ENCODE data around the gene GABPB1.

GABPB1 gene

DNA sequence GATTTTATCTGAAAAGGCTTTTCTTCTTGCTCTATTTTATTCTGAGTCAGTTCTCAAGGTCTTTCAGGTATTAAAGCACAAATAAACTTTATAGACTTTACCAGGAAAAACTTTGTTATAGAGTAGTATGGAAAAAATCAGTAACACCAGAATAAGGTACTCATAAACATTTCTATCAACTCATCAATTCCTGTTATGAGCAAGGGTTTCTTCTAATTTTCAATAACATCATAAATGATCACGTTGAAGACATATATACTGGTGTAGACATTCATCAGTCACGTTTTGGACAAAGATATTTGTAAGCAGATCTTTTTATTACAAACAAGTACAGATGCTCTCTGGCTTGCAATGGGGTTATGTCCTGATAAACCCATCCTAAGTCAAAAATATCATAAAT, 79.9 kb downstream of the GABPB1 start:
- H3K9ac ChIP-seq (ENCODE audit: low read length) = no peak overlapping the region
- H3K18ac ChIP-seq (ENCODE audit: low read length) = no peak overlapping the region
- H2BK120ac ChIP-seq (ENCODE audit: low read depth, low read length) = no peak overlapping the region
- H4K8ac ChIP-seq (ENCODE audit: low read depth, low read length) = no peak overlapping the region
- no peaks in the 10 kb centered on the region for H3K79me1 ChIP-seq (ENCODE audit: low read length)
- H3K56ac ChIP-seq (ENCODE audit: low read length) = no peak overlapping the region
- WGBS (ENCODE audit: extremely low coverage, insufficient coverage, low lambda C conversion rate) = no CpG with 5 or more reads among the region's 2 CpGs
- H2BK15ac ChIP-seq (replicated peaks; ENCODE audit: low read depth) = no peak overlapping the region
- no peak overlapping the region for H3K23ac ChIP-seq (ENCODE audit: low read length)
- no peaks in the 10 kb centered on the region for H3K79me2 ChIP-seq (ENCODE audit: control insufficient read depth, insufficient read depth, low read length)
- H3K27me3 ChIP-seq (ENCODE audit: insufficient read depth, low read length, poor library complexity) = no peaks in the 10 kb centered on the region
- no peak for DNase-seq
- no peak overlapping the region for H4K5ac ChIP-seq (ENCODE audit: low read length)
- no peak overlapping the region for H3K4me2 ChIP-seq (ENCODE audit: low read length)
- H3K4me1 ChIP-seq (ENCODE audit: control insufficient read depth, low read depth, low read length) = no peaks in the 10 kb centered on the region
- no peak overlapping the region for H2BK5ac ChIP-seq (ENCODE audit: low read length)
- no peaks in the 10 kb centered on the region for H3K36me3 ChIP-seq (ENCODE audit: control insufficient read depth, insufficient read depth, low read length)
- no peak overlapping the region for H3K27ac ChIP-seq (ENCODE audit: low read depth, low read length)
- H3K4me3 ChIP-seq (ENCODE audit: low read length) = no peak overlapping the region
- no peak overlapping the region for H3K4ac ChIP-seq (ENCODE audit: low read depth, low read length)
- no peak overlapping the region for H2AK5ac ChIP-seq (ENCODE audit: low read length)

- DNase-seq = no peak
- H2BK120ac ChIP-seq (ENCODE audit: low read depth, low read length) = no peak overlapping the region
- no peak overlapping the region for H3K56ac ChIP-seq (ENCODE audit: low read length)
- H3K23ac ChIP-seq (ENCODE audit: low read length) = no peak overlapping the region
- H3K4ac ChIP-seq (ENCODE audit: low read depth, low read length) = no peak overlapping the region
- no peak overlapping the region for H4K5ac ChIP-seq (ENCODE audit: low read length)
- H2BK5ac ChIP-seq (ENCODE audit: low read length) = no peak overlapping the region
- H2AK5ac ChIP-seq (ENCODE audit: low read length) = no peak overlapping the region
- no peaks in the 10 kb centered on the region for H3K79me1 ChIP-seq (ENCODE audit: low read length)
- no peaks in the 10 kb centered on the region for H3K4me1 ChIP-seq (ENCODE audit: control insufficient read depth, low read depth, low read length)
- H3K4me3 ChIP-seq (ENCODE audit: low read length) = no peak overlapping the region
- no peak overlapping the region for H2BK15ac ChIP-seq (replicated peaks; ENCODE audit: low read depth)
- no peak overlapping the region for H3K18ac ChIP-seq (ENCODE audit: low read length)
- H3K27ac ChIP-seq (ENCODE audit: low read depth, low read length) = no peak overlapping the region
- H3K79me2 ChIP-seq (ENCODE audit: control insufficient read depth, insufficient read depth, low read length) = no peaks in the 10 kb centered on the region
- no peaks in the 10 kb centered on the region for H3K27me3 ChIP-seq (ENCODE audit: insufficient read depth, low read length, poor library complexity)
- H3K9ac ChIP-seq (ENCODE audit: low read length) = no peak overlapping the region
- no peak overlapping the region for H3K4me2 ChIP-seq (ENCODE audit: low read length)
- WGBS (ENCODE audit: extremely low coverage, insufficient coverage, low lambda C conversion rate) = no CpG with 5 or more reads among the region's 2 CpGs
- no peak overlapping the region for H4K8ac ChIP-seq (ENCODE audit: low read depth, low read length)
- no peaks in the 10 kb centered on the region for H3K36me3 ChIP-seq (ENCODE audit: control insufficient read depth, insufficient read depth, low read length)
Observed at GRCh38 chr15:50267577-50267976, 87.4 kb downstream of the GABPB1 start.

DNA sequence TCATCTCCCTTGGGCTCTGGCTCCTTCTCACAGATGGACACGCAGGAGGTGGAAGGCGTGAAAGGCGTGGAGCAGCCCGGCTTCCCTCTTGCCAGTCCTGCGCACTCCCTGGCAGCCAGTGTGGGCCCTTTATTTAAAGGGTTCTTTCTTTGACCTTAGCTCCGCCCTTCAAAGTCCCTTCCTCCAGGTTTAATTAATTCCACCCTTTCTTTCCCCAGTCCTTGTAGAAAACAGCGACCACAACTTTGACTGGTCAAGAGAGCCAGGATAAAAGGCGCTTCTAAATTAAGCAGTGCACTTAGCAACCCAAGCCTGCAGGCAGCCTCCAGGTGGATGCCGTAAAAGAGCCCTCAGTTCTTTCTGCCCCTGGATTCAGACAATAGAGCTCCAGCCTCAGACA, 89.4 kb downstream of the GABPB1 start, which contains the start of gene HDC:
HDC (minus strand) TSS at position 107 of the 400 bp plus-strand sequence; CDS start at position 4, 103 bp downstream.
- Histone ChIP-seq H2BK15ac (replicated peaks; ENCODE audit: low read depth) (no peak within 1 kb of the TSS), H3K79me2 (ENCODE audit: control insufficient read depth, insufficient read depth, low read length) (no peaks in the 10 kb centered on the region), H4K8ac (ENCODE audit: low read depth, low read length) (no peak within 1 kb of the TSS), H3K4me3 (ENCODE audit: low read length) (no peak within 1 kb of the TSS), H3K56ac (ENCODE audit: low read length) (no peak within 1 kb of the TSS), H3K4ac (ENCODE audit: low read depth, low read length) (no peak within 1 kb of the TSS), H2BK120ac (ENCODE audit: low read depth, low read length) (no peak within 1 kb of the TSS), H3K23ac (ENCODE audit: low read length) (no peak within 1 kb of the TSS), H4K5ac (ENCODE audit: low read length) (no peak within 1 kb of the TSS), H3K4me2 (ENCODE audit: low read length) (no peak within 1 kb of the TSS), H2AK5ac (ENCODE audit: low read length) (no peak within 1 kb of the TSS), H3K36me3 (ENCODE audit: control insufficient read depth, insufficient read depth, low read length) (no peaks in the 10 kb centered on the region), H3K27me3 (ENCODE audit: insufficient read depth, low read length, poor library complexity) (no peaks in the 10 kb centered on the region), H3K9ac (ENCODE audit: low read length) (no peak within 1 kb of the TSS), H3K27ac (ENCODE audit: low read depth, low read length) (no peak within 1 kb of the TSS), H2BK5ac (ENCODE audit: low read length) (no peak within 1 kb of the TSS), H3K18ac (ENCODE audit: low read length) (no peak within 1 kb of the TSS), H3K4me1 (ENCODE audit: control insufficient read depth, low read depth, low read length) (no peaks in the 10 kb centered on the region), H3K79me1 (ENCODE audit: low read length) (no peaks in the 10 kb centered on the region)
- DNase-seq = no peak
- no CpG with 5 or more reads among the region's 9 CpGs for WGBS (ENCODE audit: extremely low coverage, insufficient coverage, low lambda C conversion rate)

GRCh38 chr15:50262533-50262932, 92.5 kb downstream of the GABPB1 start:
- Histone ChIP-seq H3K18ac (ENCODE audit: low read length) (no peak overlapping the region), H3K4me2 (ENCODE audit: low read length) (no peak overlapping the region), H3K9ac (ENCODE audit: low read length) (no peak overlapping the region), H3K36me3 (ENCODE audit: control insufficient read depth, insufficient read depth, low read length) (no peaks in the 10 kb centered on the region), H3K23ac (ENCODE audit: low read length) (peak overlapping the region; percentile 24), H3K27me3 (ENCODE audit: insufficient read depth, low read length, poor library complexity) (no peaks in the 10 kb centered on the region), H4K5ac (ENCODE audit: low read length) (no peak overlapping the region), H2BK5ac (ENCODE audit: low read length) (no peak overlapping the region), H3K56ac (ENCODE audit: low read length) (no peak overlapping the region), H3K27ac (ENCODE audit: low read depth, low read length) (no peak overlapping the region), H2BK15ac (replicated peaks; ENCODE audit: low read depth) (no peak overlapping the region), H3K4me1 (ENCODE audit: control insufficient read depth, low read depth, low read length) (no peaks in the 10 kb centered on the region), H3K4me3 (ENCODE audit: low read length) (no peak overlapping the region), H4K8ac (ENCODE audit: low read depth, low read length) (no peak overlapping the region), H2BK120ac (ENCODE audit: low read depth, low read length) (no peak overlapping the region), H2AK5ac (ENCODE audit: low read length) (no peak overlapping the region), H3K79me2 (ENCODE audit: control insufficient read depth, insufficient read depth, low read length) (no peaks in the 10 kb centered on the region), H3K79me1 (ENCODE audit: low read length) (no peaks in the 10 kb centered on the region), H3K4ac (ENCODE audit: low read depth, low read length) (no peak overlapping the region)
- no CpG with 5 or more reads among the region's 4 CpGs for WGBS (ENCODE audit: extremely low coverage, insufficient coverage, low lambda C conversion rate)
- DNase-seq = no peak

DNA sequence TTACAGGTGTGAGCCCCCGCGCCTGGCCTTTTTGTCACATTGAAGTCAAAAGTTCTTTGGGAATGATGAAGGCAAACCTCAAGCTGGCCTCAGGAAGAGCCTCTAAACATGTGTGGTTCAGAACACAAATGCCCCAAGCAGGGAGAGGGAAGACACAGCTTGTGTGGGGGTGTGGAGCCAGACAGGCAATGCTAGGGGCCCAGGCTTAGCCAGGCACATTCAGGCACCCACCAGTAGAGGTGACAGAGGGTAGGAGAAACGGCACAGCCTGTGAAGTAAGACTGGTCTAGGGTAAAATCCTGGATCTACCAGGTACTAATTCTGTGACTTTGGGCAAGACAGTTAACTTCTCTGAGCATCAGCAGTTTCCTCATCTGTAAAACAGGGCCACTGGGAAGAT, 93.0 kb downstream of the GABPB1 start:
- H2BK120ac ChIP-seq (ENCODE audit: low read depth, low read length) = no peak overlapping the region
- H4K8ac ChIP-seq (ENCODE audit: low read depth, low read length) = no peak overlapping the region
- no CpG with 5 or more reads among the region's 3 CpGs for WGBS (ENCODE audit: extremely low coverage, insufficient coverage, low lambda C conversion rate)
- no peaks in the 10 kb centered on the region for H3K4me1 ChIP-seq (ENCODE audit: control insufficient read depth, low read depth, low read length)
- H4K5ac ChIP-seq (ENCODE audit: low read length) = no peak overlapping the region
- H3K36me3 ChIP-seq (ENCODE audit: control insufficient read depth, insufficient read depth, low read length) = no peaks in the 10 kb centered on the region
- H3K18ac ChIP-seq (ENCODE audit: low read length) = no peak overlapping the region
- H3K79me1 ChIP-seq (ENCODE audit: low read length) = no peaks in the 10 kb centered on the region
- DNase-seq = peak; percentile 44
- no peaks in the 10 kb centered on the region for H3K27me3 ChIP-seq (ENCODE audit: insufficient read depth, low read length, poor library complexity)
- no peak overlapping the region for H3K4me2 ChIP-seq (ENCODE audit: low read length)
- no peak overlapping the region for H3K56ac ChIP-seq (ENCODE audit: low read length)
- no peak overlapping the region for H3K4ac ChIP-seq (ENCODE audit: low read depth, low read length)
- H3K27ac ChIP-seq (ENCODE audit: low read depth, low read length) = no peak overlapping the region
- H3K79me2 ChIP-seq (ENCODE audit: control insufficient read depth, insufficient read depth, low read length) = no peaks in the 10 kb centered on the region
- H2BK15ac ChIP-seq (replicated peaks; ENCODE audit: low read depth) = no peak overlapping the region
- no peak overlapping the region for H2AK5ac ChIP-seq (ENCODE audit: low read length)
- H3K23ac ChIP-seq (ENCODE audit: low read length) = peak overlapping the region; percentile 24
- no peak overlapping the region for H3K4me3 ChIP-seq (ENCODE audit: low read length)
- H2BK5ac ChIP-seq (ENCODE audit: low read length) = no peak overlapping the region
- H3K9ac ChIP-seq (ENCODE audit: low read length) = no peak overlapping the region

GRCh38 chr15:50260969-50261496, 94.0 kb downstream of the GABPB1 start:
- Histone ChIP-seq H3K4ac (ENCODE audit: low read depth, low read length) (no peak overlapping the region), H3K4me1 (ENCODE audit: control insufficient read depth, low read depth, low read length) (no peaks in the 10 kb centered on the region), H3K79me2 (ENCODE audit: control insufficient read depth, insufficient read depth, low read length) (no peaks in the 10 kb centered on the region), H3K18ac (ENCODE audit: low read length) (no peak overlapping the region), H2AK5ac (ENCODE audit: low read length) (no peak overlapping the region), H2BK5ac (ENCODE audit: low read length) (no peak overlapping the region), H2BK120ac (ENCODE audit: low read depth, low read length) (no peak overlapping the region), H4K8ac (ENCODE audit: low read depth, low read length) (no peak overlapping the region), H2BK15ac (replicated peaks; ENCODE audit: low read depth) (no peak overlapping the region), H3K4me3 (ENCODE audit: low read length) (no peak overlapping the region), H3K36me3 (ENCODE audit: control insufficient read depth, insufficient read depth, low read length) (no peaks in the 10 kb centered on the region), H3K27me3 (ENCODE audit: insufficient read depth, low read length, poor library complexity) (no peaks in the 10 kb centered on the region), H3K79me1 (ENCODE audit: low read length) (no peaks in the 10 kb centered on the region), H3K9ac (ENCODE audit: low read length) (no peak overlapping the region), H3K4me2 (ENCODE audit: low read length) (no peak overlapping the region), H4K5ac (ENCODE audit: low read length) (no peak overlapping the region), H3K56ac (ENCODE audit: low read length) (no peak overlapping the region), H3K23ac (ENCODE audit: low read length) (no peak overlapping the region), H3K27ac (ENCODE audit: low read depth, low read length) (peak overlapping the region; percentile 52)
- peak; percentile 44 for DNase-seq
- no CpG with 5 or more reads among the region's 2 CpGs for WGBS (ENCODE audit: extremely low coverage, insufficient coverage, low lambda C conversion rate)

Data from mesendoderm (in vitro differentiated cells).